Stimulated activated CD4-positive, alpha-beta T cell treated with anti-CD3 and anti-CD28 coated beads, Interleukin-2, amount 100 ng/mL, for 24 hours (primary cell): Measurements from ENCODE around the gene SLC23A2.
"Not testable (repeated sequence)": the region's sequence is repeated elsewhere in the genome, so short reads cannot be mapped to it uniquely, and the experiment has no call there.

ENCODE experiments used
- DNase-seq, 2 donors: peaks; one replicate each; pipeline ENCODE4 v3.0.0-alpha.2; 2020

The SLC23A2 gene

DNA sequence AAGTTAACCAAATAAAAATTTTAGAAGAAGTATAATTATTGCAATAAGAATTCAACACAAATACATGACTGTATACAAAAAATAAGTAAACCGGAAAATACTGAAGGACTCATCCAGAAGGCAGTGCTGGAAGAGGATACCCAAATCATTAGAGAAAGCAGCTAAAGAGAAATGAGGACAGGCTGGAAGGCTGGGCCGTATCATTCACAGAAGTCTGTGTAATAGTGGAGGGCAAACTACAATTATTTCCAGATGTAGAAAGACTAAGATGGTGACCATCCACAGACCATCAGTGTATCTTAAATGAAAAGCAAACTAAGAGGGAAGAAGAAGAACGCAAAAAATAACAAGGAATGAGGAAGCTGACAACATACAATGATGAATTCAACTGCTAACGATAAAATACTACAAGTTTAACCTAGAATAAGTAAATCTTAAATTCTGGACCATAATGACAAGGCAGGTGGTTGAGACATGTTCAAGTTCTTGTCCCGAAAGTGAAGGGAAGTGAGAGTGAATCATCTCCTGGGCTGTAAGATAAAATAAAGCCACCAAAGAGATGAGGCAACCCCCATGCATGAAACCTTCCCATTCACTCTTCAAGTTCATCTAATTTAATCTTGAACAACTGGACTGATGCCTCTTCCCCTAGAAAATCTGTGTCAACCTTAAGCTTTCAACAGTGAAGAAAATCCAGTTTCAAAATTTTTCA lies 71.5 kb downstream of the SLC23A2 start:
- no peak for DNase-seq

DNA sequence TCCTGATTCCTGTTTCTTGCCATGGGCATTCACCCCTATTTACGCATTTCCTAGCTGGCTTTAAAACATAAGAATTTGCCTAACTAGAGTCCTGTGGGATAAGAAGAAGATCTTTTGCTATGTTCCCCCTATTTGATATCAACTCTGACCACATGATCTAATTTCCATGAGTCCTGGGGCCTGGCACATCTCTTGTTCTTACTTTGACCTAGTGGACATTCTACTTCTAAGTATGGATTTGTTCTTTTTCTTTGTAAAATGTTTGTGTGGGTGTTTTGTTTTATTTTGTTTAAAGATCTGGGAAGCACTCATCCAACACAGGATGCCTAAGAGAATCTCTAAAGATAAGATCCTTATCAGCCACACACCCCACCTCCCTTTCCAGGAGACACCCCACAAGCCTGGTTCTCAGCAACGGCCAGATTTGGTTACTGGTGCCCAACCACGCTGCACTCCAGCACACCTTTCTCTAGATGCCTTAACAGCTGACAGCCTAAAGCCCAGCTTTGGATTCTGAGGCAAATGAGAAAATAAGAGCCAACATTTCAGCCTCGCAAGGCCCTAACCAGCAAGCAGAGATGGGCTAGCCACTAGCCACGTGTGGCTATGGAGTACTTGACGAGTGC lies 74.7 kb downstream of the SLC23A2 start:
- DNase-seq: no peak

DNA sequence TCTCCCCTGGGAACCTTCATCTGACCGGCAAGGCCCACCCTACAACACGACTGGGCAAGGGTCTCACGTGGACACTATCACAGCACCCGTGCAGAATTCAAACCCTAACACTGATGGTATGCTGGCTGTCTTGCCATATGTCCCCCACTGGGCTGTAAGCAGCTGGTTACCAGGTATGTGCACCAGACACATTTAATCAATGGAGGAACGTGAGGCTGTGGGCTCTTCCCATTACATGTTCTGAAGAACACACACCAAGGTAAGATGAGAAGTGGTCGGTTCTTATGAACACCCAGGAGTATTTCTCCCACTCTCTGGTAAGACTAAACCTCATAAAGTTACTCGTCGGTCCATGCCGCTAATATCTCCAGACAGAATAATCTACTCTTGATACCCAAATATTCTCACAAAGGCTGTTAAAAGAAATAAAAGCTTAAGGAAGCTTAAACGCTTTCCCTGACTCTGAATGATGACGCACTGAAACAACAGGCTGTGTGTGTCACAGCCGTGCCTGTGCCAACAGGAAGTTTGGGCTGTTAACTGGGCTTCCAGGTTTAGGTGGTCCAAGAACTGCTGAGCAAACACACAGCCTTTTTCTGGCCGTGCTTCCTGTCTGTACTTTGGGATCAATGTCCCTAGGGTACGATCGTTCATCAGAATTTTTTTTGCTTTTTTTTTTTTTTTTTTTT lies 75.3 kb downstream of the SLC23A2 start:
- DNase-seq: no peak

DNA sequence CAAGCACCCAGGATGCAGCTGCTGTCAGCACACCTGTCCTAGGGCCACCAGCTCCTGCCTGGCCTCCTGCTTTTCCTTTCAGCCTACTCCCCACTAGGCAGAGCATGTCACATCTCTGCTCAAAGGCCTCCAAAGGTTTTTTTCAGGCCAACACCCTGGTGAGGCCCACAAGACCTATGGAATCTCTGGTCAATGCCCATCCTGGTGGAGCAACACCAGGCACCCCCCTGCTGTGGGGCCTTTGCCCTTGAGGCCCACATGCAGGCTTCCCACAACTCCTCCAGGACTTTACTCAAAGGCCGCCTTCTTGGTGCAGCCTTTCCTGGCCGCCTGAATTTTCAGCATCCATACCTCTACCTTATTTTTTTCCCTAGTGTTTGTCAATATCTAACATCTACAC lies 76.9 kb downstream of the SLC23A2 start:
- no peak for DNase-seq

DNA sequence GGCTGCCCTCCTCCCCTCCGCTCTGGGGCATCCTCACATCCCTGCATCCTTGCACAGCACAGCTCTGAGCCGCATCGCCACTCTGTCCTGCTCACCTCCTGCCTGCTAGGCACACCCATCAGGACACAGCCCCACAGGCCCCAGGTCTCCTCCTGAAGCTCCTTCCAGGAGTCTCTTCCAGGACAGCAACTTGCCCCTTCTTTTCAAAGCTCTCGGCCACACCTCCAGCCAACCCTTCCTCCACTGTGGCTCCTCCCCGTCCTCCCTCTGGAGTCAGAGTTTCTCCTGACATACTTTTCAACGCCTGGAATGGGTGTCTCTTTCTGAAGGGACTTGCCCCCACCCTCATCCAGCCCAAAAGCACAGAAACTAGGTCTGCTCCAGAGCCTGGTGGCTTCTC lies 77.3 kb downstream of the SLC23A2 start:
- no peak for DNase-seq

DNA sequence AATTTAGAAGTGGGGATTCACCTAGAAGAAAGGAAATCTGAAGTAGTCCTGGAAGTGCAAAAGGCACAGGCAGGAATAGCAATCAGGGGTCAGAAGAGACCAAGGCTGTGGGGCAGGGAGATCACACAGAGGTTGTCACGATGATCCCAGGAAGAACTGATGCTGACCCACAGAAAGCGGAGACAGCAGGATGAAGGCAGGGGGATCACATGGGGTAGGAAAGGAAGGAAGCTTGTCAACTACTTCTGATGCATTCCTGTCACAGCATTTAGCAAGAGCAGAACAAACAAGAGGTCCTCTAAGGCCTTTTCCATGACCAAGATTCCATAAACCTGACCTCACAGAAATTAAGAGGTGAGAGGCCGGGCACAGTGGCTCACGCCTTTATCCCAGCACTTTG lies 79.1 kb downstream of the SLC23A2 start:
- DNase-seq: no peak

DNA sequence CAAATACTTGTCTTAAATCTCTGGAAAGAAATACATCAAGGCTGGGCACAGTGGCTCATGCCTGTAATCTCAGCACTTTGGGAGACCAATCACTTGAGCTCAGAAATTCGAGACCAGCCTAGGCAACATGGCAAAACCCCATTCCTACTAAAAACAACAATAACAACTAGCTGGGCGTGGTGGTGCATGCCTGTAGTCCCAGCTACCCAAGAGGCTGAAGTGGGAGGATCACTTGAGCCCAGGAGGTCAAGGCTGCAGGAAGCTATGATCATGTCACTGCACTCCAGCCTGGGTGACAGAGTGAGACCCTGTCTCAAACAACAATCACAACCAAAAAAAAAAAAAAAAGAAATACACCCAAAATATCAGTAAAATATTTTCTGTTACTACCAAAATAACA lies 80.0 kb downstream of the SLC23A2 start:
- DNase-seq: not testable (repeated sequence)

DNA sequence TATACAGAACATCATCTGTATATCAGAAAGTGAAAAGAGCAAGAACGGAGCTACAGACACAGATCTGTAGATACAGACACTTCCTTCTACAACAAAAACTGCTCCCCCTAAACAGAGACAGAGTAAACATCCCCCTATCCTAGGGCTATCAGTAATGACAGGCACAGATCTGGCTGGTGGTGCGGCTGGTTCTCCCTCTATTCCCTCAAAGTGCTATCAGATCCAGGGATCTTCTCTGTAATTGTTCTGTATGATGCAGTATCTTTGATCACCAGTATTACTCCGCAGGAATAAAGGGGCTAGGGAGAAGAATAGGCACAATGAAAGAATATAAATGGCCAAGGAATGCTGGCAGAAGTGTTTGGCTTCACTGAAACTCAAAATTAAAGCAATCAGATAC lies 80.7 kb downstream of the SLC23A2 start:
- no peak for DNase-seq

DNA sequence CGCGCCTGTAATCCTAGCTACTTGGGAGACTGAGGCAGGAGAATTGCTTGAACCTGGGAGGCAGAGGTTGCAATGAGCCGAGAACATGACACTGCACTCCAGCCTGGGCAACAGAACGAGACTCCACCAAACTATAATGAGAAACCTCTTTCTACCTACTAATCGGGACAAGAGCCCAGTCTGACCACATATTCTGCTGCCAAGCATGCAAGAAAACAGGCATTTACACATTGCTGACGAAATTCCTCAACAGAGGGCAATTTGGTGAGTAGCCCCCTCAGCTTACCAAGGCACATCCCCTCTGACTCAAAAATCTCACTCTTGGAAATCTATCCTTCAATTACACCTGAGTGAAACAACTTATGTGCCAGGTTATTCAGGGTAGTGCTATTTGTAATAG lies 81.2 kb downstream of the SLC23A2 start:
- DNase-seq: no peak

DNA sequence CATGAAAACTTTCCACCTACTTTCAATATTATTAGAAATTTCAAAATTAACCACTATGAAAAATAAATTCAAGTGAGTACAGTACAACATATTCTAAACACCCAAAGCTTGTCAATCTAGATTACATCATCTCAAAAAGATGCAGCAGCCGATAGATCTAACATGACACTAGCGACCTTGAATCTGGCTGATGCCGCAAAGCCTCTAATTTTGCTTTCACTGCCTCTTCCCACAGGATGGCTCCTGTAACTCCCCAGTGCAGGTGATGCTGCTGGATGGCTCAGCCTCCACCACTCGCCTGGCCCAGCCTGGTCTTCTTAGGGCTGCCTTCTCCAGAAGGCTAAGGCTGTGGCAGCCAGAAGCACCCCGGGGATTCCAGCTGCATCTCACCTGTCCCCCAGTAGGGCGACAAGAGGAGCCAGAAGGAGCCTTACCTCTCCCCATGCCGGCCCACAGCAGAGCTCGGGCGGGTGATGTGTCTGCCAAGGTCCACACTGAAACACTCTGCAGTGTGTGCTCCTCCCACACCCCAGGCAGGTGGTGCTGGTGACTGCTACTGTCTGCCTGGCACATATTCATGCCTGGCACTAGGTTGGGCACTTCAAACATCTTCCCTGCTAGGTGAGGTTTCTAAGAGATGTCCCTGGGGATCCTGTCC lies 82.1 kb downstream of the SLC23A2 start:
- DNase-seq: no peak

DNA sequence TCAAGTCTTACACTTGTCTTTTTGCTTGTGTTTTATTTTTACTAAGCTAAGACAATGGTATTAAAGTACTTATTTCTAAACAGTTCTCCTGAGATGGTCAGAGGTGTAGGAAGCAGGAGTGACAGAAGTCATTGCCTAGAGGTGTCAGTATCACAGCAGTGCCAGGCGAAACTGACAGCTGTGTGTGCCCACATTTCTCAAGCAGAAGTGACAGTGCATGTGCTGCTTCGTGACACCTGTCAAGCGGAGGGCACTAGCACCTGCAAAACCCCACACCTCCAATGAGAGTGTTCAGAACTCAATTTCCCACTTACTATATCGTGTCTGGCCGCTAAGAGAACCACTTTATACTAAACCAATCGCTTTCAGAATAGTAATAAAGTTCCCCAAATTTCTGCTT lies 82.8 kb downstream of the SLC23A2 start:
- no peak for DNase-seq

DNA sequence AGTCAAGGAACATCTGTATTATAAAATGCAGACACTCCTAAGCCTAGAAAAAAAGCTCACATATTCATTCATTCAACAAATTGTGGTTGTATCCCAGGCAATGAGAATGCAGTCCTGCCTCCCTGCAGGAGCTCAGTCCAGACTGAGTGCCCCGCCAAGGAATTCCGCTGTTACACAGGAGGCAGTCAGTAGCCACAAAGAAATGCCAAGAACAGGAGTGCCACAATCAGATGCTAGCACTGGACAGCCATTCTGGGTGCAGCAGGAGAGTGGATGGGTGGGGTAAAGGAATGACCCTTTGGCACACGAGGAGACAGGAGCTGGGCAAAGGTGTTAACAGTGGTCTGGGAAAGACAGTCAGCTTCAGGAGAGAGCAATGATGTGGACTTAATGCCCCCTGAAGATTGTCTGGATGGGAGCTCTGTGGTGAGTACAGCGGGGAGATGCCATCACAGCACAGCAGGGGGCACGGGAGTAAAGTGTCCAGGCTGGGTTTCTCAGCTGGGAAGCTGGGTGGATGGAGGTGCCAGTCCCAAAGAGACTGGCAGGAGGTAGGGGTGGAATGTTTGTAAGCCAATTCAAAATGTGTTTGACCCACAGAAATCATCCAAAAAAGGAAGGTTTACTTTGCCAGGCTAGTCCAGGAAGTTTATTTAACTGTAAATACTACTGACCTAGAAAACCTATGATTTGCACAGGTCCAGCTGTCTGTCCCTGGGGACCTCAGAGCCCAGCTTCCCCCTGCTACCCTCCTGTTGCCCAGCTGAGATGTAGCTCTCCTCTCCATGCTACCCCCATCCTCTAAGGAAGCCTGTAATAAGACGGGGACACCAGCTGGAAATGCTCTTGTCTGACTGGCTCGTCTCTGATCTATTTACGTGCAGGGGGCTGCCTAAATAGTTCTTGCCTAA lies 84.1 kb downstream of the SLC23A2 start:
- DNase-seq: no peak

DNA sequence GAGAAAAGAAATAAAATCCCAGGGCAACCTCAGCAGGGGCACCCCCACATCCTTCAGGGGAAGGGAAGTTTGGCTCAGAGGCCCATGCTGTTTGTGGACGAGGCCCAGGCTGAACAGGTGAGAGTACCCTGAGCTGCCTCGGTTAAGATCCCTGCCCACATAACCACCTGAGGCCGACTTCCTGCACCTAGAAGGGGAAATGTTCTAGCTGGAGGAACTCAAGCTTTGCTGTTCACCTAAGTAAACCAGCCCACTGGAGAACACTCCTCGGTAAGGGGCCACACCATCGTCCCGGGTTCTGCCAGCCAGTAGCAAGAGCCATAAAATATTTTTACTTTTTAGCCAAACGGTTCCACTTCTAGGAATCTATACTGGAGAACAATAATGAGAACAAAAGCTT lies 88.2 kb downstream of the SLC23A2 start:
- DNase-seq: no peak

DNA sequence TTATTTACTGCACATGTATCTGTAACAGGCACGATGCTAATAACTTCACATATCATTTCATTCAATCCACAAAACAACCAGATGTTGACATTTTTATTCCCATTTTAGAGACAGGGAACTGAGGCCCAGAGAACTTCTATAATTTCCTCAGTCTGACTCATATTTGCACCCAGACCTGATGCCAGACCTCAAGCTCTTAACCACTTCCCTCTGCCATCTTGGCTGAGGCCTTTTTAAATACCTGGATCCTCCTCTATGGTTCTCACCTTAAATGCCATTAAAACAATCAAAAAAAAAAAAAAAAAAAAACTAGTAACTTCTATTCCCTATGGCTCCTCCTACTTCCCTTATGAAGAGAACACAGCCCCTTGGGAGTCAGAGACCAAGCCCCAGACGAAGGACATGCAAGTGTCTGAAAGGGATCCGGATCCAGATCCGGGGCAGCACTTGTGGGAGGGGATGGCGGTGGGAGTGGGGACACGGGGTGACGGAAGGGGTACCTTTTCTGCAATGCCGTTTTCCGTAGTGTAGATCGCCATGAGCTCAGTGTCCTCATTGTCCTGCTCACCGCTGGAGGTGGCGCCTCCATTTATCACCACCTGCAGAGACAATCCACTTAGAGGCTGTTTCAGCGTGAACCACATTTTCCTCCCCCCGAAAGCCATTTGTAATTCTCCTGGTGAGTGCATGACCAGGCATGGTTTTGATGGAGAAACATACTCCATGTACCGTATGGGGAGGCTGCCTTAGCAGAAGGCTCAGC lies 88.7 kb downstream of the SLC23A2 start:
- DNase-seq: no peak

DNA sequence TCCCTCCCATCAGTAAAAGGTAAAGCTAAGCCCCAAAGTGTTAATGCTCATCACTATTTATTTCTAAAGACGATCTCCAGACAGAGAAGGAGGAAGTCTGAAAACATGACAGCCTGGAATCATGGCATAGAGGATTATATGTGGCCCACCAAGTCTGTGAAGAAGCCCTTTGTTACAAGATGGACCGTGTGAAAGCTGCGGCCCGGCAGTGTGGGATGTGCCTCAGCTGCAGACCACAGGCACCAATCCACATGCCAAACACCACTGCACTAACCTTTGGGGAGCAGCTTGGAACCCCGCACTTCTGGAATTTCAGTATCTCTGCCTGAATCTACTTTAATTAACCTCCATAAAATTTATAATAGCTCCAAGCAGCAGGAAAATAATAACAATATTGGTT lies 90.4 kb downstream of the SLC23A2 start:
- no peak for DNase-seq

DNA sequence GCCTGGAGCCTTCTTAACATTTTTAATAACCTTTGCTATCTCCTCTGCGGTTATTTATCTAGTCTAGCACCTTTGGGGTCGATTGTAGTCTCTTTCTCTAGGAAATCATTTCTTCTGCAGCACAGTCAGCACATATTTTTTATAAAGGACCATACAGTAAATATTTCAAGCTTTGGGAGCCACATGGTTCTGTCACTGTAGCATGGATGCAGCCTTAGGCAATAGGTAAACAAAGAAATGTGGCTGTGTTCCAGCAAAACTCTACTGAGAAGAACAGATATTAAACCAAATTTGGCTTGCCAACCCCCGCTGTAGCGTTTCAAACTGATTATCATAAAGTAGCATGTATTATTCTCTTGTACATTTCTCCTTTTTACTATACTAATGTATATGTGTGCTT lies 95.7 kb downstream of the SLC23A2 start:
- DNase-seq: no peak

DNA sequence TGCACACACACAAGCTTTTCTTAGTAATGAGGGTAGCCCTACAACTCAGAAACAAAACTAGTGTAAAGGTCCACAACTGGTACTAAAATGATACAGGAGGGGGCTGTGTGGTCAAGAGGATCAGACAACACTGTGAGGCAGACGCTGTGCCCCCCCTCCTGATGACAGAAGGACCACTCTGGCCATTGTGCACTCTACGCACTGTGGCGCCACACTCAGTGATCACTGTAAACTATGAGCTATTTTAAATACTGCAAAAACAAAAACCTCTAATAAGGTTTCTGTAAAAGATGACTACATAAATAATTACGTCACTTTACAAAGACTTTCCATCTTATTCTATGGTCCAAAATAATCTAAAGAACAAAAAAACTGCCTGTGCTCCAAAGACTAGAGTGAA lies 96.1 kb downstream of the SLC23A2 start:
- DNase-seq: no peak

DNA sequence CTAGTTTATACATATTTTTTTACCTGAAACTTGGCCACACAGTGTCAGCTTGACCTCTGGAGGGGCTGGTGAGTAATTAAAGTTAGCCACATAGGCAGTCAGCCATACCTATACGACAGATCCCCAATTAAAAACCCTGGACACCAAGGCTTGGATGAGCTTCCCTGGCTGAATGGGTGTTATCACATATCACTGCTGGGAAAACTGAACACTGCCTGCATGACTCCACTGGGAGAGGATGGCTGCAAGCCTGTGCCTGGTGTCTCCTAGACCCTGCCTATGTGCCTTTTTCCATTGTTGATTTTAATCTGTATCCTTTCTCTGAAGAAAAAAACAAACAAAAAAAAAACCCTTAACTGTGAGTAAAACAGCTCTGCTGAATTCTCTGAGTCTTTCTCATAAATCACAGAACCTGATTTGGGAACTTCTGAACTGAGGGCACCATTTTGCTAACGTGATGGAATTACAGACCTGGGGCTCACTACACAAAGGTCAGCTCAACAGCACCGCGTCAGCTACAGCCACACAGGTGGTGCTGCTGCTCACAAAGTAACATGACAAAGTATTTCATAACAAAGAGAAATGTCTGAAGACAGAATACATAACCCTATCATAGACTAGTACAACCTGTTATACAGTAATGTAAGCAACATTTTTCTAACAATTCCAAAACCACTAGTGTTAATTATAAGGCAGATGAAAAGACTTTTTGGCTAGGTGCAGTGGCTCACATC lies 97.0 kb downstream of the SLC23A2 start:
- DNase-seq: no peak

DNA sequence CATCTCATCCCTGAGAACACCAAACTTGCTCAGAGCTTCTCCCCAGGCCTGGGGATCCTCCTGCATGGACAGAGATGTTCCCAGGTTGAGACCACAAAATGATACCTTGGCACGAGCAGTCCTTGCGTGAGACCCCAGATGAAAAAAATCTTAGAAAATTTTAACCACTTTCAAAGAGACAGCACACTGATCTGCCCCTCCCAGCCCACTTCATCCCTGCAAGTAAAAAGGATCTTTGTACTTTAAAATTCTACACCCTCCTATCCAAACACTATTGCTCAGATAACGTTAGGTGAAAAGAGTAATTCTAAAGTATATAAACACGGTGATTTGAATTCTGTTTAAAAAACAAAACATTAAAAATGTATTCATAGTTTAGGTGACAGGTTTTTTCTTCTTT lies 98.5 kb downstream of the SLC23A2 start:
- DNase-seq: no peak

DNA sequence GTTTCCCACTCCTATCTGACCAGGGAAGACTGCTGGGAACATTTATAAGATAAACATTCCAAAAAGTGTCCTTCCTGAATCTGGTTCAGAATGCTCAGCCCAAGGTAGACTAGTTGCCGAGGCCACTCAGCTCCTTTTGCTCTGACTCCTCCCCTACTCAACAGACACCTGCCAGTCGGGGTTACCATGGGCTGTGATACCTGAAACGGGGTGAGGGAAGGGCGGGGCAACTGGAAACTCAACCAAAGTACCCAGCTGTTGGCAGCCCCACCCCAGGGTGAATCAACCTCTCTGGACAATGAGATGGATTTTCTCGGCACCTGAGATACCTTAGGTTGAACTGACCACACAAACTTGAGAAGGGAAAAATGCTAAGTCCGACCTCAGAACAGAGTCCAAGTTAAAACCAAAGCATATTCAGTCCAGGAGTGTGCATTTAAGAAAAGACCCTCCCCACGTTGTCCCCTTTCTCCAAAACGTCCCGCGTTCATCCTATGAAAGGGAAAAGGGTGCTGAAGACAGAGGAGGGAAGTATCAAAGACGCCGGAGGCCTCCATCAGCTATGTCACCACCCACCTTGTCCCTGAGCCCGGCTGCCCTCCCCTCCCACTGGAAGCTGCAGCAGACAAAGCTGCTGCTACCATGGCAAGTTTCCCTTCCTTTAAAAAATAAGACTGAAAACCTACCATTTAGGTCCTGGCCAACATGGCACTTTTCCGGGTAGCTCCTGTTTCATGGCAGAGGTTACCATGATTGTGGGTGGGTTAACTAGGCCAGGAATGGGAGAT lies 100.1 kb downstream of the SLC23A2 start:
- DNase-seq: no peak
